H1 (cell line): ENCODE measurements around the gene SRGAP3. TPM values are rescaled to one million over a fixed set of nuclear protein-coding genes. Genes with fewer than 3 reads are reported as not detected.

Experiments
- CTCF ChIA-PET: fragments of 300-600 bp; sonication (Branson Sonifier 250); formaldehyde crosslinking; loops from one replicate; lab custom pipeline; 2021; ENCODE audit not compliant: partially characterized antibody; lab: Charles Lee
- POLR2A ChIA-PET: fragments of 300-600 bp; sonication (Branson Sonifier 250); formaldehyde crosslinking; loops from one replicate; lab custom pipeline; 2021; ENCODE audit warnings: inconsistent platforms; ENCODE audit not compliant: partially characterized antibody; lab: Charles Lee
- DNase-seq, 2 experiments: peaks; one replicate each; pipeline versions ENCODE4 v3.0.0 to v3.0.0-alpha.2; 2010 to 2022; ENCODE audit warnings: low spot score in 2 of 2, low read depth in 1 of 2, mixed read lengths in 1 of 2
- FAIRE-seq: peaks from 2 replicates; lab custom pipeline; 2011; peaks lifted over from hg19 to GRCh38; lab: Jason Lieb, UNC
- H2AFZ ChIP-seq: 2 replicates; pipeline ENCODE4 v1.8.1; 2012; ENCODE audit warnings: low read length, inconsistent platforms
- H2AK5ac ChIP-seq: 2 replicates; pipeline ENCODE4 v1.6.1; 2013; ENCODE audit warnings: low read depth, low read length
- H2BK120ac ChIP-seq: replicated peaks from 2 replicates; pipeline ENCODE3; 2013; ENCODE audit warnings: low read depth, low read length, inconsistent platforms
- H2BK12ac ChIP-seq: 2 replicates; pipeline ENCODE4 v1.6.1; 2013; ENCODE audit warnings: low read depth, low read length
- H2BK15ac ChIP-seq: 2 replicates; pipeline ENCODE4 v1.6.1; 2013; ENCODE audit warnings: low read length
- H2BK20ac ChIP-seq: 2 replicates; pipeline ENCODE4 v1.6.1; 2013; ENCODE audit warnings: low read length
- H2BK5ac ChIP-seq: 2 replicates; pipeline ENCODE4 v1.6.1; 2013; ENCODE audit warnings: low read depth, low read length
- H3K14ac ChIP-seq: 2 replicates; pipeline ENCODE4 v1.6.1; 2013; ENCODE audit warnings: inconsistent platforms; ENCODE audit not compliant: insufficient read length
- H3K18ac ChIP-seq: 2 replicates; pipeline ENCODE4 v1.6.1; 2013; ENCODE audit warnings: low read length; ENCODE audit errors: extremely low read depth
- H3K23ac ChIP-seq: 2 replicates; pipeline ENCODE4 v1.6.1; 2013; ENCODE audit warnings: inconsistent platforms; ENCODE audit not compliant: insufficient read length
- H3K23me2 ChIP-seq: 2 replicates; pipeline ENCODE4 v1.6.1; 2013; ENCODE audit warnings: low read depth, low read length
- H3K27ac ChIP-seq: 2 replicates; pipeline ENCODE4 v1.6.1; 2011; ENCODE audit warnings: low read depth, low read length, inconsistent platforms
- H3K27me3 ChIP-seq, 4 experiments: replicated peaks in 1 of 4; 1 replicate in 1 of 4; 2 replicates in 3 of 4; pipeline versions ENCODE4 v1.6.1 to v1.8.1; 2011 to 2013; ENCODE audit warnings: low read length in 3 of 4, mild to moderate bottlenecking in 3 of 4, inconsistent platforms in 2 of 4, mixed read lengths in 2 of 4, moderate library complexity in 1 of 4; ENCODE audit not compliant: control insufficient read depth in 3 of 4, insufficient read depth in 3 of 4; ENCODE audit errors: extremely low read depth in 1 of 4
- H3K36me3 ChIP-seq, 4 experiments: 2 replicates each; pipeline versions ENCODE4 v1.6.1 to v1.8.1; 2011 to 2013; ENCODE audit warnings: mild to moderate bottlenecking in 4 of 4, low read length in 3 of 4, moderate library complexity in 2 of 4, control low read depth in 1 of 4, inconsistent platforms in 1 of 4; ENCODE audit not compliant: insufficient read depth in 4 of 4, control insufficient read depth in 2 of 4
- H3K4ac ChIP-seq: replicated peaks from 2 replicates; pipeline ENCODE3; 2013; ENCODE audit warnings: low read length, low read depth, mixed read lengths, inconsistent platforms; ENCODE audit not compliant: insufficient read length
- H3K4me1 ChIP-seq, 4 experiments: replicated peaks in 1 of 4; 1 replicate in 1 of 4; 2 replicates in 3 of 4; pipeline versions ENCODE4 v1.6.1 to v1.8.1; 2011 to 2013; ENCODE audit warnings: low read length in 3 of 4, inconsistent platforms in 2 of 4, mixed read lengths in 1 of 4; ENCODE audit not compliant: insufficient read depth in 4 of 4, control insufficient read depth in 3 of 4
- H3K4me2 ChIP-seq, 2 experiments: 2 replicates each; pipeline versions ENCODE4 v1.6.1 to v1.8.1; 2011 to 2013; ENCODE audit warnings: low read depth in 2 of 2, low read length in 2 of 2, control low read depth in 1 of 2, inconsistent platforms in 1 of 2, mild to moderate bottlenecking in 1 of 2; ENCODE audit not compliant: insufficient read depth in 1 of 2
- H3K4me3 ChIP-seq, 4 experiments: fragments of 200-600, 300-600 bp in 1 of 4; sonication (generic), shearing (Covaris generic), sonication (Bioruptor Twin) in 1 of 4; 2 replicates each; pipeline versions ENCODE4 v1.5.1 to v1.8.1; 2011 to 2016; ENCODE audit warnings: low read length in 4 of 4, low read depth in 3 of 4, control low read depth in 2 of 4, inconsistent platforms in 2 of 4, mild to moderate bottlenecking in 2 of 4, mixed read lengths in 1 of 4, moderate library complexity in 1 of 4; ENCODE audit not compliant: insufficient read depth in 2 of 4; ENCODE audit errors: extremely low read depth in 1 of 4
- H3K56ac ChIP-seq: replicated peaks from 2 replicates; pipeline ENCODE3; 2013; ENCODE audit warnings: low read depth, mild to moderate bottlenecking, mixed read lengths, low read length, inconsistent platforms; ENCODE audit not compliant: insufficient read length
- H3K79me1 ChIP-seq: 2 replicates; pipeline ENCODE4 v1.6.1; 2013; ENCODE audit warnings: low read depth, low read length, control low read depth
- H3K79me2 ChIP-seq, 2 experiments: 2 replicates each; pipeline versions ENCODE4 v1.6.1 to v1.8.1; 2012 to 2013; ENCODE audit warnings: low read length in 2 of 2, mild to moderate bottlenecking in 2 of 2, inconsistent platforms in 1 of 2; ENCODE audit not compliant: insufficient read depth in 2 of 2, control insufficient read depth in 1 of 2
- H3K9ac ChIP-seq, 4 experiments: replicated peaks in 1 of 4; 1 replicate in 1 of 4; 2 replicates in 3 of 4; pipeline versions ENCODE4 v1.6.1 to v1.8.1; 2011 to 2013; ENCODE audit warnings: low read depth in 3 of 4, low read length in 3 of 4, control low read depth in 2 of 4, mild to moderate bottlenecking in 2 of 4, moderate library complexity in 2 of 4, inconsistent platforms in 1 of 4; ENCODE audit errors: extremely low read depth in 1 of 4
- H3K9me3 ChIP-seq, 2 experiments: 2 replicates each; pipeline versions ENCODE4 v1.6.1 to v1.8.1; 2012 to 2013; ENCODE audit warnings: mild to moderate bottlenecking in 2 of 2, moderate library complexity in 2 of 2, control low read depth in 1 of 2, inconsistent platforms in 1 of 2, low read depth in 1 of 2, low read length in 1 of 2, mixed read lengths in 1 of 2; ENCODE audit not compliant: insufficient read depth in 2 of 2
- H4K20me1 ChIP-seq, 2 experiments: replicated peaks in 1 of 2; 2 replicates each; pipeline versions ENCODE3 to v1.8.1; 2011 to 2013; ENCODE audit warnings: inconsistent platforms in 2 of 2, low read length in 2 of 2, mild to moderate bottlenecking in 1 of 2; ENCODE audit not compliant: insufficient read depth in 2 of 2, control insufficient read depth in 1 of 2
- H4K5ac ChIP-seq: 2 replicates; pipeline ENCODE4 v1.6.1; 2013; ENCODE audit warnings: low read length, low read depth, mixed read lengths, inconsistent platforms; ENCODE audit not compliant: insufficient read length
- H4K8ac ChIP-seq: 2 replicates; pipeline ENCODE4 v1.8.0; 2013; ENCODE audit warnings: mild to moderate bottlenecking, moderate library complexity, low read length, inconsistent platforms; ENCODE audit not compliant: insufficient read depth; ENCODE audit errors: extremely low read depth
- H4K91ac ChIP-seq: replicated peaks from 2 replicates; pipeline ENCODE3; 2013; ENCODE audit warnings: low read length, mixed read lengths, inconsistent platforms; ENCODE audit not compliant: insufficient read length
- GABPA ChIP-seq: IDR thresholded peaks from 2 replicates; pipeline ENCODE4 v1.6.1; 2011; ENCODE audit warnings: mild to moderate bottlenecking, low read length, moderate library complexity, borderline replicate concordance; ENCODE audit not compliant: insufficient read depth
- KDM5A ChIP-seq: fragments of 200-600 bp; IDR thresholded peaks from 2 replicates; pipeline ENCODE4 v1.7.1; 2012; ENCODE audit warnings: mild to moderate bottlenecking, low read length, inconsistent platforms, mixed read lengths
- NANOG ChIP-seq: IDR thresholded peaks from 2 replicates; pipeline ENCODE4 v1.6.1; 2011; ENCODE audit warnings: low read length, low read depth, mild to moderate bottlenecking, inconsistent platforms; ENCODE audit not compliant: insufficient read depth, poor library complexity, severe bottlenecking
- RNF2 ChIP-seq: fragments of 200-900, 300-1000 bp; sonication (generic); IDR thresholded peaks from 2 replicates; pipeline ENCODE4 v1.7.1; 2016; ENCODE audit warnings: borderline replicate concordance, low read depth, mild to moderate bottlenecking, antibody characterized with exemption, low read length; ENCODE audit not compliant: poor library complexity, severe bottlenecking; ENCODE audit errors: missing control alignments
- SIN3A ChIP-seq, 2 experiments: IDR thresholded peaks in 1 of 2; conservative IDR thresholded peaks in 1 of 2; 2 replicates each; pipeline ENCODE4 v1.6.1; 2011 to 2012; ENCODE audit warnings: low read length in 2 of 2, improper control_type of control experiment in 1 of 2, low read depth in 1 of 2, mild to moderate bottlenecking in 1 of 2
- SIX5 ChIP-seq: IDR thresholded peaks from 2 replicates; pipeline ENCODE4 v1.6.1; 2011; ENCODE audit warnings: mild to moderate bottlenecking, low read depth, low read length
- TAF1 ChIP-seq: IDR thresholded peaks from 2 replicates; pipeline ENCODE4 v1.6.1; 2011; ENCODE audit warnings: mild to moderate bottlenecking, low read depth, low read length
- TAF7 ChIP-seq: optimal IDR thresholded peaks from 2 replicates; pipeline ENCODE3; 2011; ENCODE audit warnings: low read depth, mild to moderate bottlenecking, inconsistent platforms, low read length, moderate library complexity, borderline replicate concordance
- ZNF274 ChIP-seq: IDR thresholded peaks from 2 replicates; pipeline ENCODE4 v1.7.0; 2012; ENCODE audit warnings: low read length, borderline replicate concordance; ENCODE audit errors: extremely low read depth
- WGBS, 2 experiments: shearing (Covaris generic) in 1 of 2; methylation state at CpG; one replicate each; pipeline versions ENCODE4 v1.1.6 to v1.1.7; 2013 to 2015; ENCODE audit warnings: low lambda C conversion rate in 2 of 2, mixed read lengths in 2 of 2, inconsistent platforms in 1 of 2, low coverage in 1 of 2, missing lambda C conversion rate in 1 of 2; ENCODE audit not compliant: insufficient replicate concordance in 2 of 2, insufficient coverage in 1 of 2, insufficient read length in 1 of 2; ENCODE audit errors: extremely low coverage in 1 of 2, missing lambda C conversion rate in 1 of 2; 5-methylcytosine and 5-hydroxymethylcytosine counted together
- polyA plus RNA-seq, 7 experiments: library from polyadenylated mRNA; depleted of rRNA in 3 of 7; stranded (reverse) in 5 of 7; unstranded in 2 of 7; fragments of >200 nt in 5 of 7; fragments of 200-250 nt in 2 of 7; gene quantifications; 1 replicate in 5 of 7; 2 replicates in 1 of 7; 4 replicates in 1 of 7; pipeline versions ENCODE4 v1.2.1 to v1.2.3, GENCODE V29; 2011 to 2013; ENCODE audit warnings: missing spikeins in 2 of 7, mixed read lengths in 2 of 7
- total RNA-seq: library from RNA; stranded (reverse); fragmentation: NEBNext Ultra II Directional; extraction: Animal tissue kit (Norgen Biotek cat#: 25700); gene quantifications from 2 replicates; pipeline ENCODE4 v1.2.1, GENCODE V29; 2021
- TF ChIP-seq, protein P1 (sequence below): IDR thresholded peaks from 2 replicates; pipeline ENCODE4 v1.6.1; 2012; ENCODE audit warnings: inconsistent platforms
- TF ChIP-seq, protein P2 (sequence below): IDR thresholded peaks from 2 replicates; pipeline ENCODE4 v1.6.1; 2012; ENCODE audit warnings: low read length, inconsistent platforms

SRGAP3 gene
- total and polyA plus RNA-seq, 2 of the 8 experiments (the other 6 are each of a cell fraction or from before 2014, with no cell fraction given): 5.8 to 11.4 TPM

DNA sequence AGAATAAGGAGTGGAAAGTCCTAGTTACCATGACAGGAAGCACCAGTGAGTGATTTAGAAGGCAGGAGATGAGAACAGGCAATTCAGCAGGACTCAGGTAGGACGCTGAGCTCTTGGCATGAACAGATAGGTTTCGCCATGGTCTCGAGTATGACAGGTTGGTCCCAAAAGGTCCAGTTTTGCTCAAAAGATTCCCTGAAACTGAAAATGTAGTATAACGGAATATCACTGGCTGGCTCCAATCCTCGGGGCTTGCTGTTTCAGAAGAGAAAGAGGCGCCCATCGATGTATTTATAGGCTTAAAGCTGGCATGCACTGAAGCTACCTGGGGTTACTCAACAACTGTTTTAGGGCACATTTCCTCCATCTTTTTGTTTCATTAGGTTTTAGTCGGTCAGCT lies 59.2 kb downstream of the SRGAP3 start:
- CTCF ChIA-PET: interaction anchor here (1.2 kb wide), 1 partner anchor 12 kb away, joined by 3 read pairs; no protein-coding TSS in a partner anchor
- H3K4me1 ChIP-seq: peaks cover 0 to 4% (median under 1%) of the 10 kb centered on the region in 4 experiments; a peak in 4 of 7 replicates
- TF ChIP-seq, protein P1, sequence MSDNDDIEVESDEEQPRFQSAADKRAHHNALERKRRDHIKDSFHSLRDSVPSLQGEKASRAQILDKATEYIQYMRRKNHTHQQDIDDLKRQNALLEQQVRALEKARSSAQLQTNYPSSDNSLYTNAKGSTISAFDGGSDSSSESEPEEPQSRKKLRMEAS: no peak
- TF ChIP-seq KDM5A (no peak), SIN3A (conservative IDR thresholded peaks at IDR 0.05 in 1 of 2, IDR thresholded peaks at IDR 0.05 in 1 of 2; ENCODE audit: low read depth in 1 of 2, low read length in 2 of 2) (no peak), NANOG (no peak), TAF7 (no peak), TAF1 (no peak), GABPA (no peak), SIX5 (no peak), RNF2 (no peak), ZNF274 (no peak)
- TF ChIP-seq, protein P2, sequence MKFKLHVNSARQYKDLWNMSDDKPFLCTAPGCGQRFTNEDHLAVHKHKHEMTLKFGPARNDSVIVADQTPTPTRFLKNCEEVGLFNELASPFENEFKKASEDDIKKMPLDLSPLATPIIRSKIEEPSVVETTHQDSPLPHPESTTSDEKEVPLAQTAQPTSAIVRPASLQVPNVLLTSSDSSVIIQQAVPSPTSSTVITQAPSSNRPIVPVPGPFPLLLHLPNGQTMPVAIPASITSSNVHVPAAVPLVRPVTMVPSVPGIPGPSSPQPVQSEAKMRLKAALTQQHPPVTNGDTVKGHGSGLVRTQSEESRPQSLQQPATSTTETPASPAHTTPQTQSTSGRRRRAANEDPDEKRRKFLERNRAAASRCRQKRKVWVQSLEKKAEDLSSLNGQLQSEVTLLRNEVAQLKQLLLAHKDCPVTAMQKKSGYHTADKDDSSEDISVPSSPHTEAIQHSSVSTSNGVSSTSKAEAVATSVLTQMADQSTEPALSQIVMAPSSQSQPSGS: no peak

More for the DNA sequence above, 59.2 kb downstream of the SRGAP3 start:
- H2BK20ac ChIP-seq: no peak overlapping the region
- no peak overlapping the region for H3K9ac ChIP-seq
- no peak overlapping the region for H3K4ac ChIP-seq
- no peaks in the 10 kb centered on the region for H3K23me2 ChIP-seq
- H3K27me3 ChIP-seq: no peaks in the 10 kb centered on the region
- no peaks in the 10 kb centered on the region for H3K36me3 ChIP-seq
- no peak overlapping the region for H2BK5ac ChIP-seq
- H2AFZ ChIP-seq: no peak overlapping the region
- no peak overlapping the region for H3K23ac ChIP-seq
- no peak overlapping the region for H2BK12ac ChIP-seq
- no peak for DNase-seq
- no peak overlapping the region for H3K18ac ChIP-seq
- H4K20me1 ChIP-seq: peaks cover 0 to 2% of the 10 kb centered on the region in 2 experiments
- no peak overlapping the region for H2AK5ac ChIP-seq
- H4K91ac ChIP-seq: no peak overlapping the region
- H4K5ac ChIP-seq: no peak overlapping the region
- H3K9me3 ChIP-seq: no peaks in the 10 kb centered on the region
- H3K14ac ChIP-seq: no peak overlapping the region
- H3K4me2 ChIP-seq: no peak overlapping the region
- no peak overlapping the region for H4K8ac ChIP-seq
- no peak for FAIRE-seq
- no peak overlapping the region for H2BK15ac ChIP-seq
- POLR2A ChIA-PET: interaction anchor here (1.1 kb wide), 1 partner anchor 11 kb away, joined by 3 read pairs; no protein-coding TSS in a partner anchor
- no peak overlapping the region for H2BK120ac ChIP-seq
- H3K4me3 ChIP-seq: no peak overlapping the region
- 92% methylated on average over 8 of the region's 8 CpGs; no CpG with 5 or more reads in 1 of the 2 experiments for WGBS, 2 experiments
- H3K79me2 ChIP-seq: no peaks in the 10 kb centered on the region
- no peak overlapping the region for H3K56ac ChIP-seq
- H3K27ac ChIP-seq: no peak overlapping the region
- H3K79me1 ChIP-seq: no peaks in the 10 kb centered on the region
